CD4-positive, alpha-beta T cell (primary cell): ENCODE results near the gene ERN1. TPM values are rescaled to one million over a fixed set of nuclear protein-coding genes. Genes with fewer than 3 reads are reported as not detected.

Source experiments
- total RNA-seq, 174 experiments: library from RNA in 2 of 174; stranded (reverse) in 2 of 174; gene quantifications; one replicate each; pipeline ENCODE4 v1.2.3 and lab custom pipeline; 2021 to 2026

ERN1 gene
- total RNA-seq, 2 experiments from 2014 or later = 62.7 to 67.8 TPM

Other genes starting within 250 kb of the ERN1 start
- not detected for gene GH2, start 248.2 kb downstream of the ERN1 start, total RNA-seq
- gene CSH1, start 233.6 kb downstream of the ERN1 start, total RNA-seq = not detected
- not detected for gene CSHL1, start 218.9 kb downstream of the ERN1 start, total RNA-seq
- gene GH1, start 211.3 kb downstream of the ERN1 start, total RNA-seq = not detected
- gene CD79B, start 197.8 kb downstream of the ERN1 start, total RNA-seq = 1 to 10 TPM; 5.3 to 5.5 TPM
- under 1 TPM in 1 of 2 experiments, not detected in 1; 0.03 TPM for gene SCN4A, start 157.2 kb downstream of the ERN1 start, total RNA-seq
- under 1 TPM; 0.56 to 0.71 TPM for gene PRR29, start 131.8 kb downstream of the ERN1 start, total RNA-seq
- 10 to 100 TPM; 50.6 to 54.7 TPM for gene ICAM2, start 109.5 kb downstream of the ERN1 start, total RNA-seq
- 1 to 10 TPM; 8.6 to 8.9 TPM for gene TEX2, start 133.1 kb upstream of the ERN1 start, total RNA-seq